ENCODE results near the gene TMEM271.
"Not testable (repeated sequence)": the region's sequence is repeated elsewhere in the genome, so short reads cannot be mapped to it uniquely, and the experiment has no call there.

TMEM271 gene

DNA sequence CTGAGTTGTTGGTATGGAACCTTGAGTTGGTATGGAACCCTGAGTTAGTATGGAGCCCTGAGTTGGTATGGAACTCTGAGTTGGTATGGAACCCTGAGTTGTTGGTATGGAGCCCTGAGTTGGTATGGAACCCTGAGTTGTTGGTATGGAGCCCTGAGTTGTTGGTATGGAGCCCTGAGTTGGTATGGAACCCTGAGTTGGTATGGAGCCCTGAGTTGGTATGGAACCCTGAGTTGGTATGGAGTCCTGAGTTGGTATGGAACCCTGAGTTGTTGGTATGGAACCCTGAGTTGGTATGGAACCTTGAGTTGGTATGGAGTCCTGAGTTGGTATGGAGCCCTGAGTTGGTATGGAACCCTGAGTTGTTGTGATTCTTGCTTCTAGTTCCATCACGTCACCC lies 10.5 kb downstream of the TMEM271 start:
- DNase-seq (ENCODE audit: low spot score): not testable (repeated sequence)

DNA sequence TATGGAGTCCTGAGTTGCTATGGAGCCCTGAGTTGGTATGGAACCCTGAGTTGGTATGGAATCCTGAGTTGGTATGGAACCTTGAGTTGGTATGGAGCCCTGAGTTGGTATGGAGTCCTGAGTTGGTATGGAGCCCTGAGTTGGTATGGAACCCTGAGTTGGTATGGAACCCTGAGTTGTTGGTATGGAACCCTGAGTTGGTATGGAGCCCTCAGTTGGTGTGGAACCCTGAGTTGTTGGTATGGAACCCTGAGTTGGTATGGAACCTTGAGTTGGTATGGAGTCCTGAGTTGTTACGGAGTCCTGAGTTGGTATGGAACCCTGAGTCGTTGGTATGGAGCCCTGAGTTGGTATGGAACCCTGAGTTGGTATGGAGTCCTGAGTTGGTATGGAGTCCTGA lies 13.6 kb downstream of the TMEM271 start:
- not testable (repeated sequence) for DNase-seq (ENCODE audit: low spot score)

DNA sequence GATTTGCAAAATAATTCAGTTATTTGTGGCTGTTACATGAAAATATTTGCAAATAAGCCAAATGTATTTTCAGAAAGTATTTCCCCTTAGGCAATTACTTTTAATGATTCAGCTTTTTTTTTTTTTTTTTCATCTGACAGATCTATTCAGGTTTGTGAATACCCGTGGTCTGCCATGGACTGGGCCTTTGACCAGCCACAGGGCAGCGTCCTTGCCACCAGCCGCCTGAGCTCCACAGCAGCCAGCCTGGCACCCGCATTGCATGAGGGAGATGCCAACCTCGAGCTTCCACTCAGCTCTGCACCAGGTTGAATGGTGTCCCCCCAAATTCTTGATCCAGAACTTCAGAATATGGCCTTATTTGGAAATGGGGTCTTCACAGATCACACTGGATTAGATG lies 14.7 kb downstream of the TMEM271 start:
- no peak for DNase-seq (ENCODE audit: low spot score)

DNA sequence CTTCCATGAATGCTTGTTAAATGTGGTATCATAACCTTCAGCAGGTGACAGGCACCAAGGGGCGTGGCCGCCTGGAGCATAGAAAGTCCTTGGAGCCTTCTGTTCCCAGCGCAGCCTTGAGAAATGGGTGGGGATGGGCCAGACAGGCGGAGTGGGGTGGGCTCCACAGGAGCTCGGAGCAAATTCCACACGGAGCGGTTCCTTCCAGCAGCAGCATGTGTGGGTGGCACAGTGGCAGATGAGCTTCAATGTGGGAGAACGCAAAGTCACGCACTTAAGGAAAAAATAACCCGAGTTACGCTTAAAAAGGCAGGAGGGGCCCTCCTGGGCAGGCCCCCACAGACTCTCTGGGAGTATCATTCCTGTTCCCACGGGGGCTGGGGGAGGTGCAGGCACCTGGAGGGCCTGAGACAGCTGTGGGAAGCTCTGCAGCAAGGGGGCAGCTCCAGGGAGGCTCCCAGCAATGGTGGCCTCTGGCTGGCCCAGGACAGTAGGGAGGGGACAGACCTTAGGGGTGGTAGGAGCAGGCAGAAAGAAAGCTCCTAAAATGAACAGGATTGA lies 15.3 kb downstream of the TMEM271 start:
- DNase-seq (ENCODE audit: low spot score): no peak

DNA sequence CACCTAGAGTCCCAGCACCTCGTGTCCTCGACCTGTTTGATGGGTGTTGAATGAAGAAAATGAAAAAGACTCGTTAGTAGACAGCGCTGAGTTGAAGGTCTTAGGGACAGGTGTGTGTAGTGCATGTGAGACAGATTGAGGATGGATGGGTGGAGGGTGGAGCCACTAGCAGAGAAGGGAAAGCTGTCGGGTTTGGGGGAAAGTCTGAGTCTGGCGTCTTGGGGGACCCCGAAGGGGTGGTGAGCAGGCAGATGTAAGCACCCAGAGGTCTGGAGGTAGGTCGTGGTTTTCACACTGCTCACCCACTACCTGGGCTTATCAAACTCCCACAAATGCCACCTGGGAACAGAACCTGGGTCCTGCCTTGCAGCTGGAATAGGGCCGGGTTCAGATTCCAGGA lies 16.0 kb downstream of the TMEM271 start:
- DNase-seq (ENCODE audit: low spot score): no peak

DNA sequence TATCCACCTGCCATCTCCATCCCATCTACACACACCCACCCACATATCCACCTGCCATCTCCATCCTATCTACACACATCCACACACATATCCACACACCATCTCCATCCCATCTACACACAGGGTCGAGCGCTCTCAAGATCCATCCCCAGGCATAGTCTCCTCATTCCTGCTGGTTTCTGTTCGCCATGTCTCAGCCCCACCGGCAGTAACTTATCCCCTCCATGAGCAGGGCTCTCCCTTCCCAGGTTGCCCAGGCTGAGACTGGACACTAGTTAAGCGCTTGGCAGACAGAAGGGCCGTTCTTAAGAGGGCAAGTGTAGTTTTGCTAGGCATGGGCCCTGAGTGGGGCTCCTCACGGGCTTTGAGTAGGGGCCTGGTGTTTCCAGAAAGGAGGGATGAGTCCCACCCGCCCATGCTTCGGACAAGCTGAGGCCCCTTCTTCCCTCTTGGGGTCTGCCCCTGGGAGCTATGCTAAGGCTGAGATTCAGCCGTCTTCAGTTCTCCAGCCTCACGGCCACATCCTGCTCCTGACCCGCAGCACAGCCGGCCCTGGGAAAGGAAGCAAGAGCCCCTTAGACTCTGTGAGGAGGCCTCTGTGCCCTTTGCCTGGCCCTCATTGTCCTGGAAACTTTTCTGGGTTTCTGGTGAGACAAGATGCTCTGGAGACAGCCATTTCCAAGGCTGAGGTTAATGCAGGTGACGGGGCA lies 20.4 kb downstream of the TMEM271 start:
- no peak for DNase-seq (ENCODE audit: low spot score)

DNA sequence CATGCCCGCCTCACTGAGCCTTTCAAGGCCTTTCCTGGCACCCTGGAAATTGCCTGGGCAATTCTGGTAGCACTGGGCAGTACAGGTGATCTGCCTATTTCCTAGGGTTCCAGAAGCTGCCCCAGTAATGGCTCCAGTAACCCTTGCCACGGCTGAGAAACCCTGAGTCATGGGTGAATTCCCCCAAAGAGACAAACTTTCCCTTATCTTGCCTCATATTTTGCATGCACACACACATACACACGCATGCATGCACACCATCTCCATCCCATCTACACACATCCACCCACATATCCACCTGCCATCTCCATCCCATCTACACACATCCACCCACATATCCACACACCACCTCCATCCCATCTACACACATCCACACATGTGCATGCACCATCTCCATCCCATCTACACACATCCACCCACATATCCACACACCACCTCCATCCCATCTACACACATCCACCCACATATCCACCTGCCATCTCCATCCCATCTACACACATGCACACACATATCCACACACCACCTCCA lies 21.2 kb downstream of the TMEM271 start:
- not testable (repeated sequence) for DNase-seq (ENCODE audit: low spot score)

DNA sequence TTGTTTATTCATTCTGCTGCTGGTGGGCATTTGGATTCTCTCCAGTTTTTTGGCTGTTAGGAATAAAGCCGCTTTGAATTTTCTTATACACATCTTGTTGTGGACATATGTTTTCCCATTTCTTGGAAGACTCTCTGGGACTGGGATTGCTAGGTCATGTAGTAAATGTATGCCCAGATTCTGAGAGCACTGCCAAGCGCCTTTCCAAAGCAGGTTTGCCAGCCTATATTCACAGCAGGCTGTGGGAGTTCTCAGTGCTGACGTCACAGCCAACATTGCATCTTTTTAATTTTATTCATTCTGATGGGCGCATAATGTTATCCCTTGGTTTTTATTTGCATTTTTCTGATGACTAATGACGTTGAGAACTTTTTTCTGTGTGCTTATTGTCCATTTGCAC lies 24.1 kb downstream of the TMEM271 start:
- DNase-seq (ENCODE audit: low spot score): no peak

DNA sequence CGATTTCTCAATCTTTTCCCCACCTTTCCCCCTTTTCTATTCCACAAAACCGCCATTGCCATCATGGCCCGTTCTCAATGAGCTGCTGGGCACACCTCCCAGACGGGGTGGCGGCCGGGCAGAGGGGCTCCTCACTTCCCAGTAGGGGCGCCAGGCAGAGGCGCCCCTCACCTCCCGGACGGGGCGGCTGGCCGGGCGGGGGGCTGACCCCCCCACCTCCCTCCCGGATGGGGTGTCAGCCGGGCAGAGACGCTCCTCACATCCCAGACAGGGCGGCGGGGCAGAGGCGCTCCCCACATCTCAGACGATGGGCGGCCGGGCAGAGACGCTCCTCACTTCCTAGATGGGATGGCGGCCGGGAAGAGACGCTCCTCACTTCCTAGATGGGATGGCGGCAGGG lies 25.8 kb downstream of the TMEM271 start:
- DNase-seq (ENCODE audit: low spot score): not testable (repeated sequence)

DNA sequence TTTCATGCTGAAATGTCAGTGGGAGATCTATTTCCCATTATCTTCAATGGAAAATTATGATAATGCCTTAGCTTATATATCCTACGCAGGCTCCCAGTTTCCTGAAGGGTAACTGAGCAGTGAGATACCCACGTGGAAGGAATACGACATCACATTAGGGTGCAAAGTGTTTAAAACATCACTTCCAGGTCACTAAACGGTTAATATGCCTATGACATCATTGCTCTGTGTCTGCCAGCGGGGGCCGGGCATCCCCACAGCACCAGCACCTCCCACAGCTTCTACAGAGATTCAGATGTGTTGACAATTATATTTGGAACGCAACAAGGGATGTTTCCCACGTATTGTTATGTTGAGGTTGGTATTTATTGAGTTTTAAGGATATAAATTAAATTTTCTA lies 27.1 kb downstream of the TMEM271 start:
- no peak for DNase-seq (ENCODE audit: low spot score)

DNA sequence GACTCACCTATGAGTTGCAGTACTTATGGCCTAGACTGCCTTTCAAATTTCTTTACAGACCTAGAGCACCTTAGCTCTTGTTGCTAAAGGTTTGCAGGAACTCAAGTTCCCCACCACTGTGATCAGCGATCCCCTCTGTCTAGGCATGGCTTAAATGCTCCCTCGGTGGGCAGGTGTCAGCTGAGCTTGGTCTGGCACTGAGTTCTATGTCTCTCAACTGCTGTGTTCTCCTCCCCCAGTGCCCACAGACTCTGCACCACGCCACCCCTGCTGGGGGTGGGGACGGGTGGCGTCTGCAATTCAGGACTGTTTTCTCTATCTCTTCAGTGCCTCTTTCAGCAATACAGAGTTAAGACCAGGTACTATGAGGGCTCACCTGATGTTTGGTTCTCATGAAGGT lies 30.5 kb downstream of the TMEM271 start:
- no peak for DNase-seq (ENCODE audit: low spot score)

DNA sequence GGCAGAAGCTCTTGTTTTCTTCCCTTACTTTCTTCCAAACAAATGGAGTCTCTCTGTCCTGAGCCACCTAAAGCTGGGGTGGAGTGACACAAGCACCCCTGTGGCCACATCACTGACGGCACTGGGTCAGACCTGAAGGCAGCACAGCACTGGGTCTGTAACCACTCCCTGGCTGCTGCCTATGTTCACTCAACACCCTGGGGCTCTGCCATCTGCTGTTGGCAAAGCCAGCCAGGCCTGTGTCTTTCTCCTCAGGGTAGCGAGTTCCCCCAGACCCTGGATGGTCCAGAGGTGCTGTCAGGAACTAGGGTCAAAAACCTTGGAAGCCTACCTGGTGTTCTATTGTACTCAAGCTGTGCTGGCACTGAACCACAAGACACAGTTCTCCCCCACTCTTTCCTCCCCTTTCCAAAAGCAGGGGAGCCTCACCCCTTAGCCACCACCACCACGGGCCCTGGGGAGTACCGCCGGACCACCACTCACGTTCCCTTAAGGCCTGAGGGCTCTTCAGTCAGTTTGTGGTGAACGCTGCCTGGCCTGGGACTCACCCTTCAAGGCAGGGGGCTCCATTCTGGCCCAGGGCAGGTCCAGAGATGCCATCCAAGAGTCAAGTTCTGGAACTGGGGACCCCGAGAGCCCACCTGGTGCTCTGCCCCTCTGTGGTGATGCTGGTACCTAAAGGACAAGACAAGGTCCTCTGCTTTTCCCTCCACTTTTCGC lies 31.5 kb downstream of the TMEM271 start:
- no peak for DNase-seq (ENCODE audit: low spot score)

DNA sequence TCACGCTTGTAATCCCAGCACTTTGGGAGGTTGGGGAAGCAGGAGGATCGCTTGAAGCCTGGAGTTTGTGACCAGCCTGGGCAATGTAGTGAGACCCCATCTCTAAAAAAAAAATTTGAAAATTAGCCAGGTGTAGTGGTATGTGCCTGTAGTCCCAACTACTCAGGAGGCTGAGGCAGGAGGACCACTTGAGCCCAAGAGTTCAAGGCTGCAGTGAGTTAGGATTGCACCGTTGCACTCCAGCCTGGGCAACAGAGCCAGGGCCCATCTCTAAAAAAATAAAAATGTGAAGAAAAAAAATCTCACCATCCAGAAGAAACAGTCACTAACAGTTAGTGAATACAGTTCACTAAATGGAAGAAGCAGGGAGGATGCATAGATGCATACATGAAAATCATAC lies 34.8 kb downstream of the TMEM271 start:
- no peak for DNase-seq (ENCODE audit: low spot score)

DNA sequence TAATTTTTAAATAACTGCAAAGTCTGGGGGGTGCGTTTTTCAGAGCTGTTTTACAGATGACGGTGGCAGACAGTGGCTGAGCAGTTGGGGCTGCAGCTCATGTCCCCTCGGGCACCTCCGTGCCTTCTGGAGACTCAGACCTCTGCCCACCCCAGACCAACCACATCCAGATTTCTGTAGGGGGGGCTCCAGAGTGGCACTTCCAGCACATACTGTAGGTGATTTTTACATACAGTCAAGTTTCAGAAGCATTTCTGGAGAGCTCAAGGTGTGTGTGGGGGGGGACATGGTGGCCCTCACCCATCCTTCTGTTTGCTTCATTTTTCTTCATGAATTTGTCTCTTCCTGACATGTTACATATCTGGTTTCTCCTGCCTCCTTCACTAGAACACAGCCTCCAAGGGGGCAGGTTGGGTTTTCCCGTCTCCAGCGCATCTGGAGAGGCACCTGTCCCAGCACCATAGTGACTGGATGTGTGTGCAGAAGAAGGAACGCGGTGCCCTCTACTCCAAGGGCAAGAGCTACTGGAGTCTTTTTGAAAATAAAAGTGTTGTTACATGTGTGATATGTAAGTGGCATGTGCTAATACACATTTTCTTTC lies 37.5 kb downstream of the TMEM271 start:
- DNase-seq (ENCODE audit: low spot score): no peak

DNA sequence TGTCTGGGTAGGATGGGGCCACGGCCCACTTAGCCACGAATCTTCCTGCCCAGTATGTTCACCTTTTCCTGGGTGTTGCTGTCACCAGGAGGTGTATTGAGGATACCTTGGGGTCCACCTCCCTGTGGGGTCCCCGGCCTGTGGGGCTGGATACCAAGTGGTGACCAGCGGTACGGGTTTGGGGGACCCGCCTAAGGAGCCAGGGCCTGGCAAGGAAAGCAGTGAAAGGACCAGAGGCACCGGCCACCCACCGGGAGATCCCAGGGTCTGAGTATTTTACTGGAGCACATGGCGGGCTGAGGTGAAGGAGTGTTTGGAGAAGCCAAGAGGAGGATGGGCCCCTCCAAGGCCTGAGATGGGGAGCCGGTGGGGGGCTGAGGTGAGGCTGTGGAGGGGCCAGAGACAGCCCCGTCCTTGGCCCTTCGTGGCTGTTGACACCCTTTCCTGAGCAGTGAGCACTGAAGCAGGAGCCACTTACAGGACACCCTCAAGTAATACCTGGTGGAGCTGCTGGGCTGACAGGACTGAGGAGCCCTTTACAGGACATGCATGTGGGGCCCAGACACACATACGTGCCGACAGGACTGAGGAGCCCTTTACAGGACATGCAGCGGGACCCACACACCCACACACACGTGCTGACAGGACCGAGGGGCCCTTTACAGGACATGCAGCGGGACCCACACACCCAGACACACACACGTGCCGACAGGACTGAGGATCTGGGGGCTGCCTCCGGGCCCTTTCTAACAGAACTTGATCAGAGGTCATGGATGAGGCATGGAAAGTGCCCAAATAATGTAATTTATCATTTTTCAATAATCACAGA lies 38.4 kb downstream of the TMEM271 start:
- DNase-seq (ENCODE audit: low spot score): no peak

DNA sequence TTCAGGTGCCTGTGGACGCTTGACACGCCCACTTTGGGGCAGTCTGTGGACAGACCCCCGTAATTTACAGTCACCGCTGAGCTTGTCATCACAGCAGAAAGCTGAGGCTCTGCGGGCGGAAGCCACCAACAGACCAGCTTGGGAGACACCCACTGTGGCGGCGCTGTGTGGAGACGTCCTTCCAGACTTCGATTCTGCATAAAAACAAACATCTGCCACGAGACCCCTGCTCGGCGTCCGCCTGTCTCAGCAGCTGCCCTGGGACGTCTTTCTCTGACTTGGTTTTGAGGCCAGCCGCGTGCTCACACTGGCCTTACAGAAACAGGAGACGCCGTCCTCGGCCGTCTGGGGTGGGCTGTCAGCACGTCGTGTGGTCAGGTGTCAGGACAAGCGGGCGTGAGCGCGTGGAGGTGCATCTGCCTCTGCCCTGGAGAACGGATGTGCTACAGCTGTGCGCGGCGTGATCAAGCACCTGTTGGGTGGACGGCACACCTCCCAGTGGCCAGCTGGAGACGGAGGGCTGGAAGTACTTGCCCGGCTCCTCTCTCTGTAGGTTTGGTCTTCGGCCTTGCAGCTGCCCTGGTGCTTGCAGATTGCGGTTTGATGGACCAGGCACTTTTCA lies 39.6 kb downstream of the TMEM271 start:
- DNase-seq (ENCODE audit: low spot score): no peak

DNA sequence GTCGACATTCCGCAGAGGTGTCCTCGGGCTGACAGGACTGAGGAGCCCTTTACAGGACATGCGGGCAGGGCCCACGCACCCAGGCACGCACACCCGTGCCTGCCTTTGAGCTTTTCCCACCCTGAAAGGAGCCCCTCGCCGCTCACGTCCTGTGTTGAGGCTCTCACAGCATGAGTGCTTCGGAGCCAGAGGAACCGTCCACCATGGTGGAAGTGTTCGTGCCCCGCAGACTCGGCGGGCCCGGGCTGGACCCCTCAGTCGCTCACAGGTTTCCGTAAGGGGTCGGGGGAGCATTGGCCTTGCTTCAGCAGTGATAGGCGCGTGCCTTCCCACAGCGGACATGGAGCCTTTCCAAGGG lies 40.2 kb downstream of the TMEM271 start:
- no peak for DNase-seq (ENCODE audit: low spot score)

DNA sequence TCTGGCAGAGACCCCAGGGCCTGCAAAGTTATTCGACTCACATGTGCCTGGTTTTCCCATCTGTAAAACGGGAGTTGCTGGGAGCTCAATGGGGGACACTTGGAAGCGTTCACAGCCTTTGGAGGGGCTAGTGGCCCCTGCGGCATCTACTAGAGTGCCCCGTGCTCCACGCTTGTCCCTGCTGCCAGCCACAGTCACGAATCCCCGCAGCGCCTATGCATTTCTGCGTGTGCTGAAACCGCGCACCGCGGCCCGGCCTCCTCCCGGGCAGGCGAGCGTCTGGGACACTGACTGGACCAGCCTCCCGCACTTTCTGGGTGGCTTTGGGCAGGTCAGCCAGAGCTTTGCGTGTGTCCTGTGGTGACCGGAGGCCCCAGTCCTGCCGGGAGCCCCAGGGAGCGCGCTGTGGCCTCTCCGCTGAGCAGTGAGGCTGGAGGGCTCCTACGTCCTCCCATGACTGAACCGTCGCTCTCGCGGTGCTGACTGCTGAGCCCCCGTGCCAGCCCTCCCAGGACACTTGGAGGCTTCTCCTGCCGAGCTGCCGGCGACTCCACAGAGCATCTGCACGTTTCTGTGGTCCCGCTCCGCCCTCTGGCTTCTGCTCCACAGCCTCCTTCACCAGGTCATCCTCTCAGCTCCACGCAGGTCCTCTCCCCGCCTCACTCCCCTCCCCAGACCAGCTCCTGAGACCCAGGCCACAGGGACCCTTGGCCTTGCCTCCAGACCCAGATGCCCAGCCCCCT lies 40.7 kb downstream of the TMEM271 start:
- no peak for DNase-seq (ENCODE audit: low spot score)

DNA sequence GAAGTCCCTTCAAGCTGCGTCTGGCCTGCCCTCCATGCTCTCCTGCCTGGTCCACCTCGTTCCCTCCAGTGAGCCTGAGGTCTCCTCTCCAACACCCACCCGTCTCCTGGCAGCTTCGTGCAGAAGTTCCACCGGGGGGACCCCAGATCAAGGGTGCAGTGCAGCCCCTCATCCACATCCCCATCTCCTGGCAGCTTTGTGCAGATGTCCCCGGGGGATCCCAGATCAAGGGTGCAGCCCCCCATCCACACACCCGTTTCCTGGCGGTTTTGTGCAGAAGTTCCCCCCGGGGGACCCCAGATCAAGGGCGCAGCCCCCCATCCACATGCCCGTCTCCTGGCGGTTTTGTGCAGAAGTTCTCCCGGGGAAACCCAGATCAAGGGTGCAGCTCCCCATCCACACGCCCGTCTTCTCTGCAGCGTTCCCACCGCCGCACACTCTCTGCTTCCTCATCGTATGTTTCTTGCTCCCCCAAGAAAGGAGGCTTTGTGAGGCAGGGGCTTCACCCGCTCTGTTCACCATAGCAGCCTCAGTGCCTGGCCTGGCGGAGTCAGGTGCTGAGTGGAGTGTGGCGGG lies 41.4 kb downstream of the TMEM271 start:
- no peak for DNase-seq (ENCODE audit: low spot score)

DNA sequence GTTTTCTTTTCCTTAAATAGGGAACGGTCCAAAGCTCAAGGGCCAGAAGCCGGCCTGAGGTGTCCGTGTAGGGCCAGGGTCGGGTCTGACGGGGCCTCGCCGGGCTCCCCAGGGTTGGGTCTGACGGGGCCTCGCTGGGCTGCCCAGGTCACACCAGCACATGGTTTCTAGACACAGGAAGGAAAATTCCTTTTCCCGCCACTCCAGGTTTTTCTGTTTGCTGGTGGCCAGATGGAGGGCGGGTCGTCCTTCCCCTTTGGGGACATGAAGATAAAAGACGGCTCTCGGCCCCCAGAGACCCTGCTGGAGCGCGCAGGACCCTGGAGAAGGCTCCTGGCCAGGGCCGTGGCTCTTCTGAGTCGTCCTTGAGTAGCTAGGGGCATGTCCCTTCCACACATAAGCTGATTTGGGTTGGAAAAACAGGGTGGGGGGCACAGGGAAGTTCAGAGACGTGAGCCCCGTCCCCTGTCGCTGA lies 42.0 kb downstream of the TMEM271 start:
- no peak for DNase-seq (ENCODE audit: low spot score)

Measured in CD4-positive, alpha-beta T cell treated with Interleukin-15 for 4 hours (primary cell).